ENCODE data around the gene TMED4.
A peak's percentile ranks its signal among the peaks of the same experiment; 100 is the strongest.

The TMED4 gene

GRCh38 chr7:44575054-44575453 is 7.0 kb downstream of the TMED4 start:
- no peak for TF ChIP-seq CTCF (conservative IDR thresholded peaks at IDR 0.05; ENCODE audit: low read depth, low read length)
- no peak for DNase-seq (ENCODE audit: low read depth)
- no peak overlapping the region for H3K4me3 ChIP-seq (ENCODE audit: low read length)

GRCh38 chr7:44574287-44574872 is 7.7 kb downstream of the TMED4 start:
- DNase-seq (ENCODE audit: low read depth) = no peak
- TF ChIP-seq CTCF (conservative IDR thresholded peaks at IDR 0.05; ENCODE audit: low read depth, low read length) = no peak

GRCh38 chr7:44573464-44574286 is 8.4 kb downstream of the TMED4 start, which contains the start of gene DDX56:
DDX56 (minus strand) TSS chr7:44573908; CDS start chr7:44573895, 13 bp downstream.
- TF ChIP-seq CTCF (conservative IDR thresholded peaks at IDR 0.05; ENCODE audit: low read depth, low read length) = no peak
- DNase-seq (ENCODE audit: low read depth) = peak; percentile 71
- peak within 1 kb of the TSS; percentile 91 for H3K4me3 ChIP-seq (ENCODE audit: low read length)

More at GRCh38 chr7:44574287-44574872, 7.7 kb downstream of the TMED4 start:
- H3K4me3 ChIP-seq (ENCODE audit: low read length) = peak overlapping the region; percentile 91

- peak overlapping the region; percentile 91 for H3K4me3 ChIP-seq (ENCODE audit: low read length)
- TF ChIP-seq CTCF (conservative IDR thresholded peaks at IDR 0.05; ENCODE audit: low read depth, low read length) = no peak
- DNase-seq (ENCODE audit: low read depth) = no peak
These were observed 9.3 kb downstream of the TMED4 start for GRCh38 chr7:44572771-44573170.

GRCh38 chr7:44569959-44570358 is 12.1 kb downstream of the TMED4 start:
- TF ChIP-seq CTCF (conservative IDR thresholded peaks at IDR 0.05; ENCODE audit: low read depth, low read length) = no peak
- no peak overlapping the region for H3K4me3 ChIP-seq (ENCODE audit: low read length)
- no peak for DNase-seq (ENCODE audit: low read depth)

GRCh38 chr7:44568771-44569560 is 13.1 kb downstream of the TMED4 start:
- H3K4me3 ChIP-seq (ENCODE audit: low read length) = no peak overlapping the region
- DNase-seq (ENCODE audit: low read depth) = no peak
- TF ChIP-seq CTCF (conservative IDR thresholded peaks at IDR 0.05; ENCODE audit: low read depth, low read length) = no peak
